Sigmoid colon (tissue), 4 donors: ENCODE data around the gene ACTN4.

Experiments used
- POLR2A ChIP-seq, 2 donors: fragments of 450-650 bp; IDR thresholded peaks; one replicate each; pipeline ENCODE4 v1.6.1; 2016; ENCODE audit warnings: antibody characterized with exemption in 2 of 2, mild to moderate bottlenecking in 2 of 2, moderate library complexity in 2 of 2
- POLR2AphosphoS5 ChIP-seq, 4 donors: sonication (generic); formaldehyde crosslinking; IDR thresholded peaks; one replicate each; pipeline ENCODE4 v1.6.1; 2017; ENCODE audit warnings: antibody characterized with exemption in 4 of 4
- TF ChIP-seq, protein P1 (sequence below), 4 experiments: fragments of 450-650 bp in 3 of 4; fragments of 200-600 bp in 1 of 4; IDR thresholded peaks; one replicate each; pipeline ENCODE4 v1.5.1; 2016 to 2019; ENCODE audit warnings: antibody characterized with exemption in 4 of 4, mild to moderate bottlenecking in 3 of 4, moderate library complexity in 2 of 4

DNA sequence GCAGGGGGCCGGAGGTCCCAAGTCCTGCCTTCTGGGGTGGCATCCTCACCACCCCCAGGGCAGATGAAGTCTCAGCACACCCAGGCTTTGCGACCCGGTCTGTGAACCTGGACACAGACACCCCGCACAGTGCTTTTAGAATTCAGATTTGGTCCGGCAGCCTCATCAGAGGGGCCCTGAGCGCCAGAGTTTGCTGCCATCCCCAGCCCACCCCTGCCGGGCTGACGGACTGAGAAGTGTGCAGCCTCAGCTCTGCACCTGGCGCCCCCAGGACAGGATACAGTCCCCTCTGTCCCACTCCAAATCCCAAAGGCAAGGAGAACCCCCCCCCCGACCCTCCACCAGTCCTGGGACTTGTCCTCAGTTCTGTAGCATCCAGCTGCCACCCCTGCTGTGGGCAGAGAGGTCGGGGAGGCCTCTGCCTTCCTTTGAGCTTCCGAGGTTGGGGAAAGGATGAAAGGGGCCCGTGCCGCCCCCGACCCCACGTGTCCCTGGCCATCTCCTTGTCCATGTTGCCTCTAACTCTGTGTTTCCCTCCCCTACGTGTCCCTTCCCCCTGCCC lies 79.9 kb downstream of the ACTN4 start:
- no peak for TF ChIP-seq POLR2A (IDR thresholded peaks at IDR 0.05)
- TF ChIP-seq, protein P1, sequence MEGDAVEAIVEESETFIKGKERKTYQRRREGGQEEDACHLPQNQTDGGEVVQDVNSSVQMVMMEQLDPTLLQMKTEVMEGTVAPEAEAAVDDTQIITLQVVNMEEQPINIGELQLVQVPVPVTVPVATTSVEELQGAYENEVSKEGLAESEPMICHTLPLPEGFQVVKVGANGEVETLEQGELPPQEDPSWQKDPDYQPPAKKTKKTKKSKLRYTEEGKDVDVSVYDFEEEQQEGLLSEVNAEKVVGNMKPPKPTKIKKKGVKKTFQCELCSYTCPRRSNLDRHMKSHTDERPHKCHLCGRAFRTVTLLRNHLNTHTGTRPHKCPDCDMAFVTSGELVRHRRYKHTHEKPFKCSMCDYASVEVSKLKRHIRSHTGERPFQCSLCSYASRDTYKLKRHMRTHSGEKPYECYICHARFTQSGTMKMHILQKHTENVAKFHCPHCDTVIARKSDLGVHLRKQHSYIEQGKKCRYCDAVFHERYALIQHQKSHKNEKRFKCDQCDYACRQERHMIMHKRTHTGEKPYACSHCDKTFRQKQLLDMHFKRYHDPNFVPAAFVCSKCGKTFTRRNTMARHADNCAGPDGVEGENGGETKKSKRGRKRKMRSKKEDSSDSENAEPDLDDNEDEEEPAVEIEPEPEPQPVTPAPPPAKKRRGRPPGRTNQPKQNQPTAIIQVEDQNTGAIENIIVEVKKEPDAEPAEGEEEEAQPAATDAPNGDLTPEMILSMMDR (IDR thresholded peaks at IDR 0.05) = no peak
- no peak for TF ChIP-seq POLR2AphosphoS5 (IDR thresholded peaks at IDR 0.05)
